HepG2 (cell line): ENCODE measurements around the gene KAT2A. TPM values are rescaled to one million over a fixed set of nuclear protein-coding genes. Genes with fewer than 3 reads are reported as not detected.

Source experiments
- CBX2 ChIP-seq, 2 experiments: fragments of 200-600 bp in 1 of 2; sonication (generic); formaldehyde crosslinking in 1 of 2; IDR thresholded peaks; 2 replicates each; pipeline versions ENCODE4 v1.7.0 to v1.8.1; 2018 to 2022; ENCODE audit warnings: low read depth in 2 of 2, low read length in 1 of 2, mild to moderate bottlenecking in 1 of 2, missing genetic modification reagents in 1 of 2
- DMAP1 ChIP-seq: IDR thresholded peaks from 2 replicates; pipeline ENCODE4 v1.6.1; 2016
- EZH2 ChIP-seq: conservative IDR thresholded peaks from 2 replicates; pipeline ENCODE4 v1.6.1; 2012; ENCODE audit warnings: mild to moderate bottlenecking, low read depth, low read length, moderate library complexity
- FOXP1 ChIP-seq, 2 experiments: fragments of 450-650 bp in 1 of 2; IDR thresholded peaks; 2 replicates each; pipeline ENCODE4 v1.6.1; 2017 to 2018; ENCODE audit warnings: antibody characterized with exemption in 1 of 2
- JUND ChIP-seq: sonication (generic); formaldehyde crosslinking; IDR thresholded peaks from 2 replicates; pipeline ENCODE4 v1.8.0; 2022; ENCODE audit warnings: mild to moderate bottlenecking, missing genetic modification reagents
- MAFK ChIP-seq, 2 experiments: IDR thresholded peaks in 1 of 2; conservative IDR thresholded peaks in 1 of 2; 2 replicates each; pipeline ENCODE4 v1.6.1; 2011; ENCODE audit warnings: improper control_type of control experiment in 2 of 2, low read length in 2 of 2
- MAZ ChIP-seq, 2 experiments: sonication (generic) in 1 of 2; formaldehyde crosslinking in 1 of 2; IDR thresholded peaks; 2 replicates each; pipeline versions ENCODE4 v1.5.0 to v1.6.1; 2012 to 2020; ENCODE audit warnings: low read depth in 2 of 2, mild to moderate bottlenecking in 2 of 2, borderline replicate concordance in 1 of 2, improper control_type of control experiment in 1 of 2, low read length in 1 of 2, missing genetic modification reagents in 1 of 2, moderate library complexity in 1 of 2
- NFYC ChIP-seq: IDR thresholded peaks from 2 replicates; pipeline ENCODE4 v1.6.1; 2016; ENCODE audit warnings: missing genetic modification reagents, missing compliant biosample characterization
- PITX1 ChIP-seq: sonication (generic); formaldehyde crosslinking; IDR thresholded peaks from 2 replicates; pipeline ENCODE4 v1.5.1; 2020; ENCODE audit warnings: mild to moderate bottlenecking, missing genetic modification reagents
- REST ChIP-seq, 2 experiments: IDR thresholded peaks; 2 replicates each; pipeline ENCODE4 v1.6.1; 2011 to 2012; ENCODE audit warnings: low read length in 2 of 2, borderline replicate concordance in 1 of 2, low read depth in 1 of 2, mild to moderate bottlenecking in 1 of 2, moderate library complexity in 1 of 2
- TCF12 ChIP-seq, 2 experiments: fragments of 450-650 bp in 1 of 2; sonication (generic) in 1 of 2; formaldehyde crosslinking in 1 of 2; IDR thresholded peaks; 2 replicates each; pipeline versions ENCODE4 v1.6.1 to v1.8.0; 2017 to 2022; ENCODE audit warnings: antibody characterized with exemption in 1 of 2, mild to moderate bottlenecking in 1 of 2, missing genetic modification reagents in 1 of 2, moderate library complexity in 1 of 2
- TFE3 ChIP-seq: IDR thresholded peaks from 2 replicates; pipeline ENCODE4 v1.6.1; 2016
- UBTF ChIP-seq: sonication (generic); formaldehyde crosslinking; IDR thresholded peaks from 2 replicates; pipeline ENCODE4 v1.4.0; 2020; ENCODE audit warnings: mild to moderate bottlenecking, missing genetic modification reagents
- ZBTB20 ChIP-seq: sonication (generic); formaldehyde crosslinking; IDR thresholded peaks from 2 replicates; pipeline ENCODE4 v1.8.1; 2023; ENCODE audit warnings: missing genetic modification reagents, low read depth, mild to moderate bottlenecking, borderline replicate concordance
- ZFP62 ChIP-seq: sonication (generic); formaldehyde crosslinking; IDR thresholded peaks from 2 replicates; pipeline ENCODE4 v1.4.0; 2020; ENCODE audit warnings: missing genetic modification reagents
- ZNF331 ChIP-seq: sonication (generic); formaldehyde crosslinking; IDR thresholded peaks from 2 replicates; pipeline ENCODE4 v1.4.0; 2020; ENCODE audit warnings: missing genetic modification reagents
- ZNF446 ChIP-seq: sonication (generic); formaldehyde crosslinking; IDR thresholded peaks from 2 replicates; pipeline ENCODE4 v1.5.0; 2020; ENCODE audit warnings: mild to moderate bottlenecking, missing genetic modification reagents
- ZNF552 ChIP-seq: sonication (generic); formaldehyde crosslinking; IDR thresholded peaks from 2 replicates; pipeline ENCODE4 v1.9.0; 2022; ENCODE audit warnings: missing genetic modification reagents, mild to moderate bottlenecking, borderline replicate concordance
- ZNF782 ChIP-seq: sonication (generic); formaldehyde crosslinking; IDR thresholded peaks from 2 replicates; pipeline ENCODE4 v1.4.0; 2020; ENCODE audit warnings: missing genetic modification reagents, mild to moderate bottlenecking, borderline replicate concordance
- ZNF816 ChIP-seq: sonication (generic); formaldehyde crosslinking; IDR thresholded peaks from 2 replicates; pipeline ENCODE4 v1.8.0; 2022; ENCODE audit warnings: missing genetic modification reagents, mild to moderate bottlenecking, borderline replicate concordance
- ZSCAN22 ChIP-seq: sonication (generic); formaldehyde crosslinking; IDR thresholded peaks from 2 replicates; pipeline ENCODE4 v1.4.0; 2020; ENCODE audit warnings: mild to moderate bottlenecking, missing genetic modification reagents
- polyA plus RNA-seq, 8 experiments: library from polyadenylated mRNA; depleted of rRNA in 3 of 8; stranded (reverse) in 7 of 8; unstranded in 1 of 8; fragments of >200 nt; fragmentation: Illumina TruSeq in 4 of 8; extraction: Trizol in 4 of 8; gene quantifications; 2 replicates each; pipeline versions ENCODE4 v1.2.1 to v1.2.3, GENCODE V29; 2011 to 2016; ENCODE audit warnings: low read depth in 4 of 8, missing spikeins in 1 of 8, mixed read lengths in 1 of 8; ENCODE audit not compliant: insufficient read depth in 1 of 8
- total RNA-seq, 5 experiments: library from RNA; depleted of rRNA; stranded (reverse); fragments of >200 nt; fragmentation: Illumina TruSeq; extraction: Trizol; gene quantifications; 2 replicates each; pipeline ENCODE4 v1.2.3, GENCODE V29; 2016; ENCODE audit warnings: low read depth in 1 of 5

KAT2A gene
- total and polyA plus RNA-seq, 2 of the 13 experiments (the other 11 are each of a cell fraction or from before 2014, with no cell fraction given) = 29.1 to 90.4 TPM

GRCh38 chr17:42075789-42076188 is 45.4 kb downstream of the KAT2A start (continued):
- TF ChIP-seq ZNF446 (CRISPR knock-in tag) (no peak), MAFK (conservative IDR thresholded peaks at IDR 0.05 in 1 of 2, IDR thresholded peaks at IDR 0.05 in 1 of 2; ENCODE audit: low read length in 2 of 2) (no peak), DMAP1 (CRISPR knock-in tag) (no peak), MAZ (IDR thresholded peaks at IDR 0.05; ENCODE audit: borderline replicate concordance, low read depth, low read length) (no peak), MAZ (CRISPR knock-in tag; IDR thresholded peaks at IDR 0.05; ENCODE audit: low read depth) (peak; percentile 15; the same call in 1 of the 2 replicates), ZFP62 (CRISPR knock-in tag) (no peak), ZSCAN22 (CRISPR knock-in tag) (no peak), TFE3 (CRISPR knock-in tag) (peak; percentile 81), PITX1 (CRISPR knock-in tag) (peak; percentile 31; the same call in 1 of the 2 replicates), UBTF (0 out of 2 replicates have a peak, but pooled peaks have one; percentile 16), JUND (CRISPR knock-in tag) (no peak), REST (IDR thresholded peaks at IDR 0.05; ENCODE audit: borderline replicate concordance in 1 of 2, low read depth in 1 of 2, low read length in 2 of 2) (no peak), ZNF782 (CRISPR knock-in tag) (no peak), ZNF816 (peak; percentile 40; the same call in 1 of the 2 replicates), ZNF552 (CRISPR knock-in tag) (no peak), TCF12 (IDR thresholded peaks at IDR 0.05) (no peak), TCF12 (CRISPR knock-in tag; IDR thresholded peaks at IDR 0.05) (no peak), FOXP1 (IDR thresholded peaks at IDR 0.05) (no peak), FOXP1 (CRISPR knock-in tag; IDR thresholded peaks at IDR 0.05) (no peak), EZH2 (no peak), CBX2 (IDR thresholded peaks at IDR 0.05; ENCODE audit: low read depth, low read length) (no peak), CBX2 (CRISPR knock-in tag; IDR thresholded peaks at IDR 0.05; ENCODE audit: low read depth) (no peak), NFYC (CRISPR knock-in tag) (no peak), ZBTB20 (peak; percentile 60; the same call in 1 of the 2 replicates), ZNF331 (CRISPR knock-in tag) (peak; percentile 14; the same call in 1 of the 2 replicates)
